Measurements from ENCODE around the gene SLC16A4. TPM values are rescaled to one million over a fixed set of nuclear protein-coding genes. Genes with fewer than 3 reads are reported as not detected.

Gene SLC16A4
- total RNA-seq, 1 experiment from 2014 or later = 0.46 TPM

- no peaks in the 10 kb centered on the region for H3K27me3 ChIP-seq (ENCODE audit: control insufficient read depth, insufficient read depth, low read length)
- in situ Hi-C loops (cut with HindIII; ENCODE audit: low pct_unique_long_range_greater_than_20kb, low sequenced_read_pairs) = no loop called here
Measured at GRCh38 chr1:110411173-110411735, 20.4 kb upstream of the SLC16A4 start.

DNA sequence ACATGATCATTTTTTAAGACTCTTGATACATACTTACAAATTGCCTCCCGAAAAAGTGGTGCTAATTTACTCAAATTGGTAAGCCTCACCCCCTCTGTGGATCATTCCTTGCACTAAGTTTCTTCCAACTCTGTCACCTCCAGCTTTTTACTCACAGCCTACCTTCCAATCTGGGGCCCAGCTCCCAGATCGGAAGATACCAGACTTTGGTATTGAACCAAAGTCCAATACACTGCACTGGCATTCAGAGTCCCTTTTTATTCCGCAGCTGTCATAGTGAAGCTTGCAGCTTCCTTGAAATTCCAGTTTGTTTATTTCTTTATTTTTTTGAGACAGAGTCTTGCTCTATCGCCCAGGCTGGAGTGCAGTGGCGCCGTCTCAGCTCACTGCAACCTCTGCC, 18.5 kb upstream of the SLC16A4 start:
- BruUV-seq (replicated peaks) = no TSS peak
- POLR2A ChIA-PET = no interaction called here
- in situ Hi-C loops (cut with HindIII; ENCODE audit: low pct_unique_long_range_greater_than_20kb, low sequenced_read_pairs) = no loop called here

More at GRCh38 chr1:110411173-110411735, 20.4 kb upstream of the SLC16A4 start:
- ATAC-seq (no peak), DNase-seq (ENCODE audit: low read depth, low spot score) (no peak)
- intact Hi-C loops (cut with micrococcal nuclease; ENCODE audit: unreplicated experiment) = no loop called here
- Histone ChIP-seq H3K4me3 (ENCODE audit: low read depth in 2 of 2, low read length in 2 of 2) (no peak overlapping the region), H3K27ac (ENCODE audit: low read length) (no peak overlapping the region), H3K36me3 (ENCODE audit: control insufficient read depth, insufficient read depth, low read length) (peaks cover 5% of the 10 kb centered on the region; the same call in 1 of the 2 replicates), H3K4me1 (ENCODE audit: control insufficient read depth, insufficient read depth, low read length) (no peaks in the 10 kb centered on the region), H3K9me3 (ENCODE audit: control insufficient read depth, insufficient read depth, low read depth, low read length) (no peaks in the 10 kb centered on the region)
- no TSS peak for BruUV-seq (replicated peaks)
- ChIA-PET CTCF (interaction anchor here (1.1 to 2.5 kb wide), 3 partner anchors 49 to 208 kb away, joined by 3 to 16 read pairs (median 3); no protein-coding TSS in a partner anchor), POLR2A (no interaction called here)
- TF ChIP-seq SIN3A (IDR thresholded peaks at IDR 0.05; ENCODE audit: borderline replicate concordance, insufficient read depth, low read depth, low read length) = no peak
- TF ChIP-seq CTCF (IDR thresholded peaks at IDR 0.05) = no peak
- TF ChIP-seq TCF7L2 (IDR thresholded peaks at IDR 0.05; ENCODE audit: low read depth, low read length) = no peak
- TF ChIP-seq, protein P1, sequence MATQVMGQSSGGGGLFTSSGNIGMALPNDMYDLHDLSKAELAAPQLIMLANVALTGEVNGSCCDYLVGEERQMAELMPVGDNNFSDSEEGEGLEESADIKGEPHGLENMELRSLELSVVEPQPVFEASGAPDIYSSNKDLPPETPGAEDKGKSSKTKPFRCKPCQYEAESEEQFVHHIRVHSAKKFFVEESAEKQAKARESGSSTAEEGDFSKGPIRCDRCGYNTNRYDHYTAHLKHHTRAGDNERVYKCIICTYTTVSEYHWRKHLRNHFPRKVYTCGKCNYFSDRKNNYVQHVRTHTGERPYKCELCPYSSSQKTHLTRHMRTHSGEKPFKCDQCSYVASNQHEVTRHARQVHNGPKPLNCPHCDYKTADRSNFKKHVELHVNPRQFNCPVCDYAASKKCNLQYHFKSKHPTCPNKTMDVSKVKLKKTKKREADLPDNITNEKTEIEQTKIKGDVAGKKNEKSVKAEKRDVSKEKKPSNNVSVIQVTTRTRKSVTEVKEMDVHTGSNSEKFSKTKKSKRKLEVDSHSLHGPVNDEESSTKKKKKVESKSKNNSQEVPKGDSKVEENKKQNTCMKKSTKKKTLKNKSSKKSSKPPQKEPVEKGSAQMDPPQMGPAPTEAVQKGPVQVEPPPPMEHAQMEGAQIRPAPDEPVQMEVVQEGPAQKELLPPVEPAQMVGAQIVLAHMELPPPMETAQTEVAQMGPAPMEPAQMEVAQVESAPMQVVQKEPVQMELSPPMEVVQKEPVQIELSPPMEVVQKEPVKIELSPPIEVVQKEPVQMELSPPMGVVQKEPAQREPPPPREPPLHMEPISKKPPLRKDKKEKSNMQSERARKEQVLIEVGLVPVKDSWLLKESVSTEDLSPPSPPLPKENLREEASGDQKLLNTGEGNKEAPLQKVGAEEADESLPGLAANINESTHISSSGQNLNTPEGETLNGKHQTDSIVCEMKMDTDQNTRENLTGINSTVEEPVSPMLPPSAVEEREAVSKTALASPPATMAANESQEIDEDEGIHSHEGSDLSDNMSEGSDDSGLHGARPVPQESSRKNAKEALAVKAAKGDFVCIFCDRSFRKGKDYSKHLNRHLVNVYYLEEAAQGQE (IDR thresholded peaks at IDR 0.05; ENCODE audit: insufficient read depth in 1 of 2, low read depth in 2 of 2, low read length in 1 of 2) = no peak
- TF ChIP-seq POLR2AphosphoS5 (IDR thresholded peaks at IDR 0.05; ENCODE audit: low read depth, low read length) = no peak

More for the DNA sequence above, 18.5 kb upstream of the SLC16A4 start:
- no peaks in the 10 kb centered on the region for H3K27me3 ChIP-seq (ENCODE audit: control insufficient read depth, insufficient read depth, low read length)
- no peak for DNase-seq (ENCODE audit: low read depth, low spot score)
- H3K36me3 ChIP-seq (ENCODE audit: control insufficient read depth, insufficient read depth, low read length) = peaks cover 10% of the 10 kb centered on the region
- no peak overlapping the region for H3K4me3 ChIP-seq (ENCODE audit: low read depth in 2 of 2, low read length in 2 of 2)
- no peak overlapping the region for H3K27ac ChIP-seq (ENCODE audit: low read length)
- TF ChIP-seq CTCF (IDR thresholded peaks at IDR 0.05) (no peak), POLR2AphosphoS5 (IDR thresholded peaks at IDR 0.05; ENCODE audit: low read depth, low read length) (no peak), TCF7L2 (IDR thresholded peaks at IDR 0.05; ENCODE audit: low read depth, low read length) (no peak), SIN3A (IDR thresholded peaks at IDR 0.05; ENCODE audit: borderline replicate concordance, insufficient read depth, low read depth, low read length) (no peak)
- TF ChIP-seq, protein P1 (IDR thresholded peaks at IDR 0.05; ENCODE audit: insufficient read depth in 1 of 2, low read depth in 2 of 2, low read length in 1 of 2) = no peak
- no peaks in the 10 kb centered on the region for H3K9me3 ChIP-seq (ENCODE audit: control insufficient read depth, insufficient read depth, low read depth, low read length)
- intact Hi-C loops (cut with micrococcal nuclease; ENCODE audit: unreplicated experiment) = no loop called here
- ATAC-seq = no peak
- CTCF ChIA-PET = interaction anchor here (0.7 to 1.5 kb wide), 2 partner anchors 86 to 105 kb away, joined by 3 to 6 read pairs; no protein-coding TSS in a partner anchor
- H3K4me1 ChIP-seq (ENCODE audit: control insufficient read depth, insufficient read depth, low read length) = no peaks in the 10 kb centered on the region
